ENCODE measurements around the gene SUPT6H.
"Not testable (repeated sequence)": the region's sequence is repeated elsewhere in the genome, so short reads cannot be mapped to it uniquely, and the experiment has no call there.

SUPT6H gene

GRCh38 chr17:28655160-28655559 is 6.8 kb upstream of the SUPT6H start:
- no peak for DNase-seq

- DNase-seq: no peak
Measured at GRCh38 chr17:28657756-28658155, 4.2 kb upstream of the SUPT6H start.

GRCh38 chr17:28658342-28658741 is 3.7 kb upstream of the SUPT6H start:
- DNase-seq: not testable (repeated sequence)

GRCh38 chr17:28658766-28659496 is 3.1 kb upstream of the SUPT6H start:
- not testable (repeated sequence) for DNase-seq

- DNase-seq: not testable (repeated sequence)
Measured at GRCh38 chr17:28659497-28659881, 2.5 kb upstream of the SUPT6H start.

GRCh38 chr17:28662527-28662829 is 473 bp downstream of the SUPT6H start:
- DNase-seq: no peak

- DNase-seq: no peak
Measured at GRCh38 chr17:28663723-28664122, 1.7 kb downstream of the SUPT6H start.

- DNase-seq: no peak
Measured at GRCh38 chr17:28665994-28666393, 4.0 kb downstream of the SUPT6H start.

- no peak for DNase-seq
Measured at GRCh38 chr17:28667870-28668269, 5.9 kb downstream of the SUPT6H start.

- no peak for DNase-seq
Measured at GRCh38 chr17:28669918-28670317, 7.9 kb downstream of the SUPT6H start.

- DNase-seq: no peak
Measured at GRCh38 chr17:28675490-28675889, 13.5 kb downstream of the SUPT6H start.

GRCh38 chr17:28675980-28676379 is 14.0 kb downstream of the SUPT6H start:
- DNase-seq: no peak

- no peak for DNase-seq
Measured at GRCh38 chr17:28682655-28683054, 20.6 kb downstream of the SUPT6H start.

- DNase-seq: no peak
Measured at GRCh38 chr17:28684963-28685362, 23.0 kb downstream of the SUPT6H start.

GRCh38 chr17:28685366-28685765 is 23.4 kb downstream of the SUPT6H start:
- DNase-seq: no peak

GRCh38 chr17:28686296-28686695 is 24.3 kb downstream of the SUPT6H start:
- DNase-seq: no peak

GRCh38 chr17:28688481-28688880 is 26.5 kb downstream of the SUPT6H start:
- DNase-seq: no peak

- DNase-seq: no peak
Measured at GRCh38 chr17:28689011-28689410, 27.0 kb downstream of the SUPT6H start.

- DNase-seq: no peak
Measured at GRCh38 chr17:28693869-28694268, 31.9 kb downstream of the SUPT6H start.

GRCh38 chr17:28698253-28698941 is 36.4 kb downstream of the SUPT6H start:
- no peak for DNase-seq

GRCh38 chr17:28700278-28700677 is 38.3 kb downstream of the SUPT6H start:
- DNase-seq: no peak

- no peak for DNase-seq
Measured at GRCh38 chr17:28700830-28701492, 39.0 kb downstream of the SUPT6H start.

- DNase-seq: no peak
Measured at GRCh38 chr17:28702026-28702751, 40.2 kb downstream of the SUPT6H start.

- no peak for DNase-seq
Measured at GRCh38 chr17:28702752-28703150, 40.7 kb downstream of the SUPT6H start.

All from activated CD4-positive, alpha-beta T cell treated with anti-CD3 and anti-CD28 coated beads for 1 hour (primary cell).